ENCODE results near the gene OR2B2.
"Not testable (repeated sequence)": the region's sequence is repeated elsewhere in the genome, so short reads cannot be mapped to it uniquely, and the experiment has no call there.

OR2B2 gene

DNA sequence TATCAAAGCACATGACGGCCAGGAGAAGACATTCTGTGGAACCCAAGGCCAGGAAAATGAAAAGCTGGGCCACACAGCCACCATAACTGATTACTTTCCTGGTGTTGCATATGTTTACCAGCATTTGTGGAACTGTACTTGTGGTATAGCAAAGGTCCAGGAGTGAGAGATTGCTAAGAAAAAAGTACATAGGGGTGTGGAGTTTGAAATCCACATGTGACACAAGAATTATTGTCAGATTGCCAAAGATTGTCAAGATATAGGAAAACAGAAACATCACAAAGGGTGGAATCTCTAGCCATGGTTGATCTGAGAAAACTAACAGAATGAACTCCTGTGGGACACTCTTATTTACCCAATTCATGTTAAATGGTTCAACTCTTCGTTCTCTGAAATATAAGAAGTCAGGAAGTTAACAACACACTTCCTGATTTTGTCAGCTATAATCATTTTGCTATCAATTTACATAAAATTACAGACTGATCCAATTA is at the start of gene OR2B2:
TSS of gene OR2B2 (minus strand) at position 441 of the 491 bp plus-strand sequence. CDS start at position 364, 77 bp downstream.
- Mint-ChIP-seq H3K4me1 (peaks cover 3% of the 10 kb centered on the region), H3K9me3 (no peaks in the 10 kb centered on the region), H3K27me3 (peaks cover 5% of the 10 kb centered on the region), H3K36me3 (ENCODE audit: low read depth) (no peaks in the 10 kb centered on the region), H3K27ac (no peak within 1 kb of the TSS), H3K4me3 (no peak within 1 kb of the TSS)
- no peak for ATAC-seq
- no peak for DNase-seq

GRCh38 chr6:27957516-27957915 is 45.3 kb upstream of the OR2B2 start:
- no peak overlapping the region for H3K27ac Mint-ChIP-seq
- H3K27me3 Mint-ChIP-seq, result peaks cover 41% of the 10 kb centered on the region
- no peaks in the 10 kb centered on the region for H3K9me3 Mint-ChIP-seq
- H3K36me3 Mint-ChIP-seq (ENCODE audit: low read depth), result no peaks in the 10 kb centered on the region
- H3K4me1 Mint-ChIP-seq, result no peaks in the 10 kb centered on the region
- DNase-seq, result no peak
- H3K4me3 Mint-ChIP-seq, result no peak overlapping the region
- ATAC-seq, result no peak

GRCh38 chr6:27956941-27957340 is 44.7 kb upstream of the OR2B2 start, which contains the start of gene OR2B6:
TSS of gene OR2B6 (plus strand) at chr6:27957241. CDS start at chr6:27957241, 0 bp downstream.
- Mint-ChIP-seq H3K4me3 (no peak within 1 kb of the TSS), H3K27me3 (peaks cover 45% of the 10 kb centered on the region), H3K27ac (no peak within 1 kb of the TSS), H3K4me1 (no peaks in the 10 kb centered on the region), H3K9me3 (no peaks in the 10 kb centered on the region), H3K36me3 (ENCODE audit: low read depth) (no peaks in the 10 kb centered on the region)
- ATAC-seq, result no peak
- no peak for DNase-seq

GRCh38 chr6:27951040-27951439 is 38.8 kb upstream of the OR2B2 start:
- Mint-ChIP-seq H3K27me3 (peaks cover 32% of the 10 kb centered on the region), H3K4me1 (no peaks in the 10 kb centered on the region), H3K4me3 (no peak overlapping the region), H3K27ac (no peak overlapping the region), H3K36me3 (ENCODE audit: low read depth) (no peaks in the 10 kb centered on the region), H3K9me3 (no peaks in the 10 kb centered on the region)
- no peak for DNase-seq
- ATAC-seq, result no peak

DNA sequence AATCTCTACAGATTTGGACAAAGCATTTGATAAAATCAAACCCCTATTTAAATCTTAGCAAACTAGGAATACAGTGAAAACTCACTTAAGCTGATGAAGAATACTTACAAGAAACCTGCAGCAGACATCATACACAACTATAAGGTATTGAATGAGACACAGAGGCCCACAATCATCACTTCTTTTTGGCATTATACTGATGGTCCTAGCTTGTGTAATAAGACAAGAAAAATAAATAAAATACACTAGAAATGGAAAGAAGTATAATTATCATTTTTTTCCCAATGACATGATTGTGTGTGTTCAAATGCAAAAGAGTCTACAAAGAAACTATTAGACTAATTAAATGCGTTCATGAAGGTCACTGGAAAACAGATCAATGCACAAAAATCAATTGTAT is 36.0 kb upstream of the OR2B2 start:
- no peak overlapping the region for H3K4me3 Mint-ChIP-seq
- H3K27ac Mint-ChIP-seq, result no peak overlapping the region
- no peaks in the 10 kb centered on the region for H3K4me1 Mint-ChIP-seq
- no peaks in the 10 kb centered on the region for H3K9me3 Mint-ChIP-seq
- H3K27me3 Mint-ChIP-seq, result peaks cover 26% of the 10 kb centered on the region
- DNase-seq, result no peak
- no peaks in the 10 kb centered on the region for H3K36me3 Mint-ChIP-seq (ENCODE audit: low read depth)
- no peak for ATAC-seq

- not testable (repeated sequence) for H3K36me3 Mint-ChIP-seq (ENCODE audit: low read depth); H3K9me3 Mint-ChIP-seq; H3K27ac Mint-ChIP-seq; H3K4me3 Mint-ChIP-seq; ATAC-seq; H3K4me1 Mint-ChIP-seq; DNase-seq
- H3K27me3 Mint-ChIP-seq, result peaks cover 41% of the 10 kb centered on the region
Observed at GRCh38 chr6:27943072-27943471, 30.9 kb upstream of the OR2B2 start.

DNA sequence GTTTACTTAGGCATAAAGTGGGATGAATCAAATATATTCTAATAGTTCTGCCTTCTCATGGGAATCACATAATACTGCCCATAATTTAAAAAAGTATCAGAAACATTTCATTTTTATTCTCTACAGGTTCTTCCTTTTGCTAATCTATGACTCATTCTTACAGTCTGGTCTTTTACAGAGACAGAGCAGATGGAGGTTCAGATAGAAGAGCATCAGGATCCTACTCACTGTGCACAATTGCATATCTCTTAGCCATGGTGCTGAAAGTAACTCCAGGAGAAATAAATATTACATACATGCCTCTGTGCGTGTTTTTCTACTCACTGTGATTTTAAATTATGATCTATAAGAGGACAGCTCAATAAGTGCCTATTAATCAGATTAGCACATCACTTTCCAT is 28.6 kb upstream of the OR2B2 start:
- peaks cover 49% of the 10 kb centered on the region for H3K27me3 Mint-ChIP-seq
- no peak overlapping the region for H3K27ac Mint-ChIP-seq
- ATAC-seq (no peak), DNase-seq (no peak)
- no peaks in the 10 kb centered on the region for H3K4me1 Mint-ChIP-seq
- H3K9me3 Mint-ChIP-seq, result no peaks in the 10 kb centered on the region
- H3K36me3 Mint-ChIP-seq (ENCODE audit: low read depth), result no peaks in the 10 kb centered on the region
- no peak overlapping the region for H3K4me3 Mint-ChIP-seq

GRCh38 chr6:27931209-27931608 is 19.0 kb upstream of the OR2B2 start:
- Mint-ChIP-seq H3K9me3 (peaks cover 6% of the 10 kb centered on the region), H3K4me3 (no peak overlapping the region), H3K36me3 (ENCODE audit: low read depth) (peaks cover 2% of the 10 kb centered on the region), H3K4me1 (no peaks in the 10 kb centered on the region), H3K27me3 (peaks cover 15% of the 10 kb centered on the region), H3K27ac (no peak overlapping the region)
- DNase-seq (no peak), ATAC-seq (no peak)

DNA sequence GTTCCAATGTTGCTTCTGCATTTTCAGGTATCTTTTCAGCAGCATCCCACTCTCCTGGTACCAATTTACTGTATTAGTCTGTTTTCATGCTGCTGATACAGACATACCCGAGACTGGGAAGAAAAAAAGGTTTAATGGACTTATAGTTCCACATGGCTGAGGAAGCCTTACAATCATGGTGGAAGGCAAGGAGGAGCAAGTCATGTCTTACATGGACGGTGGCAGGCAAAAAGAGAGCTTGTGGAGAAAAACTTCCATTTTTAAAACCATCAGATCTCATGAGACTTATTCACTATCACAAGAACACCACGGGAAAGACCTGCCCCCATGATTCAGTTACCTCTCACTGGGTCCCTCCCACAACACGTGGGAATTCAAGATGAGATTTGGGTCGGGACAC is 17.7 kb upstream of the OR2B2 start:
- ATAC-seq; H3K4me1 Mint-ChIP-seq; H3K36me3 Mint-ChIP-seq (ENCODE audit: low read depth): not testable (repeated sequence)

GRCh38 chr6:27928041-27928440 is 15.8 kb upstream of the OR2B2 start:
- not testable (repeated sequence) for H3K9me3 Mint-ChIP-seq; DNase-seq; H3K4me1 Mint-ChIP-seq; H3K27ac Mint-ChIP-seq; H3K4me3 Mint-ChIP-seq; H3K36me3 Mint-ChIP-seq (ENCODE audit: low read depth); ATAC-seq
- peaks cover 26% of the 10 kb centered on the region for H3K27me3 Mint-ChIP-seq

More for the DNA sequence above, 17.7 kb upstream of the OR2B2 start:
- not testable (repeated sequence) for H3K9me3 Mint-ChIP-seq, DNase-seq, H3K4me3 Mint-ChIP-seq, H3K27ac Mint-ChIP-seq
- H3K27me3 Mint-ChIP-seq, result peaks cover 21% of the 10 kb centered on the region

DNA sequence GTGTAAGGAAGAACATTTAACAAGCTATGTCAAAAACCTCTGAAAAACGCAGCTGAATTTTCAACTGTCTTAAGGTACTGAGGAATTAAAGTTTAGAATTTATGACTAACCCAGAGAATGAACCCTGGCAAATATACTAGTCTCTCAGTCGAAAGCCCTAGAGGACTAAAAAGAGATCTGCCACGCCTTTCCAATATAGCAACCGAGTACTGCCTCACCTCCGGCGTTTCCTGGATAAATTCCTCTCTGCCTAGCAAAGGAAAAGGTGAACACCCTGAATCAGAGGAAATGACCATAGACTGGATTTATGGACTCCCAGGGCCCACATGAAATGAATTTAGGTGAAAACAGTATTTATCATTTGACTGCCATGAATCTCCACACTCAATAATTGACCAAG is 12.0 kb upstream of the OR2B2 start:
- Mint-ChIP-seq H3K36me3 (ENCODE audit: low read depth) (no peaks in the 10 kb centered on the region), H3K27ac (no peak overlapping the region), H3K4me1 (no peaks in the 10 kb centered on the region), H3K9me3 (no peaks in the 10 kb centered on the region), H3K4me3 (no peak overlapping the region), H3K27me3 (peaks cover 23% of the 10 kb centered on the region)
- ATAC-seq (no peak), DNase-seq (no peak)

DNA sequence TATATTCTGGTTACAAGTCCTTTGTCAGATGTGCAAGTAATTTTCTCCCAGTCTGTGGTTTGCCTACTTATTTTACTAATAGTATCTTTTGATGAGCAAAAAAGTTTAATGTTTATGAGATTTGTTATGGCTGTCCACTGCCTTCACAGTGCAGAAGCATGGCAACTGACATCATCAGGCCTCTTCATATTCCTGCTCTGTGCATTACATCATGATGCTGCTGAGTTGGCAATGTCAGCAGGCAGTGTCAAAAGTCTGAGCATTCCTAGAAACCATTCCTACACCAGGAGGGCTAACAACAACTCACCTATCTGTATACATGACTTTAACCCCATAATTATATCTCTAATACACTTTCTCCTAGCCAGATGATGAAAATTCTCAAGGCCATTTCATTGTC is 10.8 kb upstream of the OR2B2 start:
- ATAC-seq, result no peak
- no peaks in the 10 kb centered on the region for H3K9me3 Mint-ChIP-seq

GRCh38 chr6:27908017-27908416 is 4.2 kb downstream of the OR2B2 start:
- peaks cover 6% of the 10 kb centered on the region for H3K4me1 Mint-ChIP-seq
- H3K9me3 Mint-ChIP-seq, result no peaks in the 10 kb centered on the region
- DNase-seq (no peak), ATAC-seq (no peak)
- H3K4me3 Mint-ChIP-seq, result no peak overlapping the region
- H3K36me3 Mint-ChIP-seq (ENCODE audit: low read depth), result no peaks in the 10 kb centered on the region
- H3K27ac Mint-ChIP-seq, result no peak overlapping the region
- peaks cover 5% of the 10 kb centered on the region for H3K27me3 Mint-ChIP-seq

More for the DNA sequence above, 10.8 kb upstream of the OR2B2 start:
- Mint-ChIP-seq H3K4me1 (no peaks in the 10 kb centered on the region), H3K27me3 (peaks cover 23% of the 10 kb centered on the region), H3K27ac (no peak overlapping the region), H3K36me3 (ENCODE audit: low read depth) (no peaks in the 10 kb centered on the region), H3K4me3 (no peak overlapping the region)
- no peak for DNase-seq

DNA sequence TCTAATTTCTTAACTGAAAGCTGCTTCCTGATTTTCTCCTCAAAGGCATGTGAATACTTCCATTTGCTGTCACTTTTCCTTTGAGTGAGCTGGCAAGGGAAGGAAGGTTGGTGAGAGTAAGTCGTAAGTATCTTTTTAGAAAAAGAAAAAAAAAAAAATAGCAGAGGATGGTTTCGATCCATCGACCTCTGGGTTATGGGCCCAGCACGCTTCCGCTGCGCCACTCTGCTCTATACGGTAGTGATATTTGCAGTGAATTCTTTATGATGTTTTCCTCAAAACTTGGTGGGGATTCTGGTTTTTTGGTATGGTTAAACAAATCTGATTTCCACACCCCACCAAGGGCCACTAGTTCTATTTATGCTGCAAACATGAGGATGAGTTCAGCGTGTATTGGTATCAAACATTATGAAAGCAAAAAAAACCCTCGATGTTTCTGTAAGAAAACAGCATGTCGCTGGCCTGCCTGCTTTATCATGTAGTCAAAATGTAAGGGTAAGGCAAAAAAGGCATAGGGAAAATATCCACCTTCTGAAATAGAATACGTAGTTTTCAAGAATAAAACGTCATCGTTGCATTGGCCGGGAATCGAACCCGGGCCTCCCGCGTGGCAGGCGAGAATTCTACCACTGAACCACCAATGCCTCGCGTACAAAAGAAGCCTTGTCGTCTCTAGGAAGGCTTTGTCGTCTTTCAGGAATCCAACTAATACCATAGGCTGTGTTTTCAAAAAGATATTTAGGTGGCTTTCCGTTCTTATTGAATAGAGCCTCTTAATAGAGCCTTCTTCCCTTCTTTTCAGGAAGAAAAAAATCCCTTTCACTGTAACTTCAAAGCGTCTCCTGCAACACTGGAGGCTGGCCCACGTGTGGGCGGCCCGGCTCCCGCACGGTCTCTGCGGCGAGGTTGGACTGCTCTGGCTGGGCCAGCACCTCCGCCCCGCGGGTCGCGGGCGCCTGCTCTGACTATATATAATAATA is 9.6 kb downstream of the OR2B2 start:
- H3K27me3 Mint-ChIP-seq, result peaks cover 8% of the 10 kb centered on the region
- peak overlapping the region; percentile 97 for H3K27ac Mint-ChIP-seq
- H3K4me1 Mint-ChIP-seq, result peaks cover 19% of the 10 kb centered on the region
- peak overlapping the region; percentile 84 for H3K4me3 Mint-ChIP-seq
- H3K9me3 Mint-ChIP-seq, result no peaks in the 10 kb centered on the region
- peaks cover 8% of the 10 kb centered on the region for H3K36me3 Mint-ChIP-seq (ENCODE audit: low read depth)
- DNase-seq (peak; percentile 85), ATAC-seq (peak; percentile 90)

DNA sequence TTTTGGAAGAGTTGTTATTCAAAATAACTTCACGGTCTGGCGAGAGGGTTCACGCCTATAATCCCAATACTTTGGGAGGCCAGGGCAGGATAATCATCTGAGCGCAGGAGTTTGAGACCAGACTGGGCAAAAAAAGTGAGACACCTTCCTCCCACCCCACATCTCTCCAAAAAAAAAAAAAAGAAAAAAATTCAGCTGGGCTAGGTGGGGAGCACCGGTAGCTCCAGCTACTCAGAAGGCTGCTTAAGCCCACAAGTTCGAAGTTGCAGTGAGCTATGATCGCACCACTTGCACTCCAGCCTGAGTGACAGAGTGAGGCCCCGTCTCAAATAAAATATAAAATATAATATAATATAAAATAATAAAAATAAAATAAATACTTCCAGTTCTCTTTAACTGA is 10.4 kb downstream of the OR2B2 start:
- peaks cover 8% of the 10 kb centered on the region for H3K36me3 Mint-ChIP-seq (ENCODE audit: low read depth)
- H3K4me3 Mint-ChIP-seq, result peak overlapping the region; percentile 24
- no peak for ATAC-seq
- no peaks in the 10 kb centered on the region for H3K9me3 Mint-ChIP-seq
- peaks cover 18% of the 10 kb centered on the region for H3K4me1 Mint-ChIP-seq
- H3K27ac Mint-ChIP-seq, result no peak overlapping the region
- peaks cover 8% of the 10 kb centered on the region for H3K27me3 Mint-ChIP-seq
- DNase-seq, result no peak
